Mucosa of rectum (tissue), 2 donors: Measurements from ENCODE around the gene NTN1.
A peak's percentile ranks its signal among the peaks of the same experiment; 100 is the strongest.

Source experiments
- H3K27ac ChIP-seq, 2 donors: one replicate each; pipeline ENCODE4 v1.7.0; 2013; ENCODE audit warnings: inconsistent platforms in 2 of 2, low read depth in 2 of 2, low read length in 2 of 2
- H3K27me3 ChIP-seq, 2 donors: one replicate each; pipeline ENCODE4 v1.7.0; 2013; ENCODE audit warnings: low read length in 2 of 2; ENCODE audit not compliant: control insufficient read depth in 2 of 2, insufficient read depth in 2 of 2
- H3K36me3 ChIP-seq, 2 donors: one replicate each; pipeline ENCODE4 v1.7.0; 2013; ENCODE audit warnings: low read length in 2 of 2; ENCODE audit not compliant: control insufficient read depth in 2 of 2, insufficient read depth in 2 of 2
- H3K4me1 ChIP-seq, 2 donors: one replicate each; pipeline ENCODE4 v1.7.0; 2013; ENCODE audit warnings: low read length in 2 of 2, mild to moderate bottlenecking in 1 of 2; ENCODE audit not compliant: control insufficient read depth in 2 of 2, insufficient read depth in 2 of 2
- H3K4me3 ChIP-seq, 2 donors: one replicate each; pipeline ENCODE4 v1.7.0; 2013; ENCODE audit warnings: low read length in 2 of 2
- H3K9ac ChIP-seq, 2 donors: one replicate each; pipeline ENCODE4 v1.7.0; 2013; ENCODE audit warnings: low read length in 2 of 2, low read depth in 1 of 2, mild to moderate bottlenecking in 1 of 2
- H3K9me3 ChIP-seq, 2 donors: one replicate each; pipeline ENCODE4 v1.7.0; 2013; ENCODE audit warnings: low read length in 2 of 2; ENCODE audit not compliant: control insufficient read depth in 2 of 2
- donor health status: healthy.
- donor health status: Normal muscosa, but diverticular disease.

Gene NTN1

GRCh38 chr17:9211133-9211765, 189.9 kb downstream of the NTN1 start:
- Histone ChIP-seq H3K4me1 (peaks cover 12 to 14% of the 10 kb centered on the region in 2 donors), H3K27me3 (no peaks in the 10 kb centered on the region), H3K9ac (no peak overlapping the region), H3K27ac (no peak overlapping the region), H3K9me3 (peaks cover 0 to 3% of the 10 kb centered on the region in 2 donors), H3K4me3 (no peak overlapping the region), H3K36me3 (no peaks in the 10 kb centered on the region)

- Histone ChIP-seq H3K9me3 (peaks cover 0 to 4% of the 10 kb centered on the region in 2 donors), H3K27ac (no peak overlapping the region), H3K36me3 (no peaks in the 10 kb centered on the region), H3K4me1 (peaks cover 0 to 1% of the 10 kb centered on the region in 2 donors), H3K9ac (no peak overlapping the region), H3K27me3 (no peaks in the 10 kb centered on the region), H3K4me3 (no peak overlapping the region)
Measured at GRCh38 chr17:9212376-9213302, 191.3 kb downstream of the NTN1 start.

- Histone ChIP-seq H3K4me1 (no peaks in the 10 kb centered on the region), H3K9ac (no peak overlapping the region), H3K36me3 (no peaks in the 10 kb centered on the region), H3K27me3 (no peaks in the 10 kb centered on the region), H3K27ac (no peak overlapping the region), H3K9me3 (peaks cover 0 to 4% of the 10 kb centered on the region in 2 donors), H3K4me3 (no peak overlapping the region)
Measured at GRCh38 chr17:9213303-9213640, 192.0 kb downstream of the NTN1 start.

- Histone ChIP-seq H3K36me3 (no peaks in the 10 kb centered on the region), H3K27me3 (no peaks in the 10 kb centered on the region), H3K4me3 (no peak overlapping the region), H3K4me1 (no peaks in the 10 kb centered on the region), H3K27ac (no peak overlapping the region), H3K9me3 (peaks cover 0 to 4% of the 10 kb centered on the region in 2 donors), H3K9ac (no peak overlapping the region)
Measured at GRCh38 chr17:9215465-9215864, 194.2 kb downstream of the NTN1 start.

- no peaks in the 10 kb centered on the region for H3K4me1 ChIP-seq
- H3K27ac ChIP-seq, result peak overlapping the region in 1 of 2 donors; percentile 59
- no peaks in the 10 kb centered on the region for H3K36me3 ChIP-seq
- peaks cover 0 to 4% of the 10 kb centered on the region in 2 donors for H3K9me3 ChIP-seq
- H3K27me3 ChIP-seq, result no peaks in the 10 kb centered on the region
- no peak overlapping the region for H3K4me3 ChIP-seq
- H3K9ac ChIP-seq, result no peak overlapping the region
Measured at GRCh38 chr17:9217151-9218056, 196.1 kb downstream of the NTN1 start.

- peaks cover 0 to 4% of the 10 kb centered on the region in 2 donors for H3K9me3 ChIP-seq
- no peak overlapping the region for H3K4me3 ChIP-seq
- H3K4me1 ChIP-seq, result no peaks in the 10 kb centered on the region
- no peak overlapping the region for H3K9ac ChIP-seq
- H3K27ac ChIP-seq, result no peak overlapping the region
- H3K27me3 ChIP-seq, result no peaks in the 10 kb centered on the region
- H3K36me3 ChIP-seq, result no peaks in the 10 kb centered on the region
Measured at GRCh38 chr17:9218064-9218635, 196.8 kb downstream of the NTN1 start.

- Histone ChIP-seq H3K27ac (no peak overlapping the region), H3K9me3 (peaks cover 0 to 4% of the 10 kb centered on the region in 2 donors), H3K27me3 (no peaks in the 10 kb centered on the region), H3K4me1 (no peaks in the 10 kb centered on the region), H3K4me3 (no peak overlapping the region), H3K36me3 (no peaks in the 10 kb centered on the region), H3K9ac (no peak overlapping the region)
Measured at GRCh38 chr17:9218911-9219310, 197.6 kb downstream of the NTN1 start.

GRCh38 chr17:9219631-9220397, 198.5 kb downstream of the NTN1 start:
- no peaks in the 10 kb centered on the region for H3K27me3 ChIP-seq
- H3K4me3 ChIP-seq, result no peak overlapping the region
- no peak overlapping the region for H3K27ac ChIP-seq
- H3K4me1 ChIP-seq, result no peaks in the 10 kb centered on the region
- no peaks in the 10 kb centered on the region for H3K36me3 ChIP-seq
- H3K9ac ChIP-seq, result no peak overlapping the region
- H3K9me3 ChIP-seq, result peaks cover 0 to 4% of the 10 kb centered on the region in 2 donors

GRCh38 chr17:9220398-9221146, 199.3 kb downstream of the NTN1 start:
- H3K4me1 ChIP-seq, result no peaks in the 10 kb centered on the region
- H3K27ac ChIP-seq, result no peak overlapping the region
- H3K4me3 ChIP-seq, result no peak overlapping the region
- H3K9ac ChIP-seq, result no peak overlapping the region
- peaks cover 0 to 4% of the 10 kb centered on the region in 2 donors for H3K9me3 ChIP-seq
- H3K27me3 ChIP-seq, result no peaks in the 10 kb centered on the region
- H3K36me3 ChIP-seq, result no peaks in the 10 kb centered on the region
